ENCODE results near the gene SPATA31E1.

SPATA31E1 gene

GRCh38 chr9:87854580-87854955 lies 28.1 kb upstream of the SPATA31E1 start:
- H3K4me3 ChIP-seq (ENCODE audit: low read depth, low read length), result no peak overlapping the region
- no peak for TF ChIP-seq CTCF (IDR thresholded peaks at IDR 0.05; ENCODE audit: control insufficient read depth, extremely low read depth, insufficient read depth)
- no peak for DNase-seq (ENCODE audit: low read depth)

GRCh38 chr9:87855061-87855460 lies 27.6 kb upstream of the SPATA31E1 start:
- H3K4me3 ChIP-seq (ENCODE audit: low read depth, low read length), result no peak overlapping the region
- no peak for DNase-seq (ENCODE audit: low read depth)
- TF ChIP-seq CTCF (IDR thresholded peaks at IDR 0.05; ENCODE audit: control insufficient read depth, extremely low read depth, insufficient read depth), result no peak

GRCh38 chr9:87857141-87857947 lies 25.3 kb upstream of the SPATA31E1 start:
- no peak for DNase-seq (ENCODE audit: low read depth)
- H3K4me3 ChIP-seq (ENCODE audit: low read depth, low read length), result no peak overlapping the region
- no peak for TF ChIP-seq CTCF (IDR thresholded peaks at IDR 0.05; ENCODE audit: control insufficient read depth, extremely low read depth, insufficient read depth)

GRCh38 chr9:87857948-87858335 lies 24.7 kb upstream of the SPATA31E1 start:
- no peak overlapping the region for H3K4me3 ChIP-seq (ENCODE audit: low read depth, low read length)
- DNase-seq (ENCODE audit: low read depth), result no peak
- TF ChIP-seq CTCF (IDR thresholded peaks at IDR 0.05; ENCODE audit: control insufficient read depth, extremely low read depth, insufficient read depth), result no peak

- DNase-seq (ENCODE audit: low read depth), result no peak
- no peak overlapping the region for H3K4me3 ChIP-seq (ENCODE audit: low read depth, low read length)
- TF ChIP-seq CTCF (IDR thresholded peaks at IDR 0.05; ENCODE audit: control insufficient read depth, extremely low read depth, insufficient read depth), result no peak
Observed at GRCh38 chr9:87859137-87859536, 23.5 kb upstream of the SPATA31E1 start.

DNA sequence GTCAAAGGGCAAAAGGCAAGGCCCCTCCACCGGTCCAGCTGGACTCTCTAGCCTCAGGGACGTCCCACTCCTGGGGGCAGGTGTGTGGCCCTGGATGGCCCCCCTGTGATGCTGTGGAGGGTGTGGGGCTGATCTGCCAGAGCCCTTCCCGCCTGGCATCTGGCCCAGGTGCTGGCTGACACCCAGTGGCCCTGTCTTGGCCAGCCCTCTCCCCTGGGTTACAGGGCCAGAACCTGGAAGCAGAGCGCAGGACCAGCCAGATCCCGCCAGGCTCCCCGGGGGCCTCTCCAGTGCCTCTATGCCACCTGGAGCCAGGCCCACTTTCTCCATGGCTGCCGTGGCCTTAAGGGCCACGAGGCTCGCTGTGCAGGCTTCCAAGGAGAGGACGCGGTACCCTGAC lies 22.9 kb upstream of the SPATA31E1 start:
- no peak for DNase-seq (ENCODE audit: low read depth)
- H3K4me3 ChIP-seq (ENCODE audit: low read depth, low read length), result no peak overlapping the region
- TF ChIP-seq CTCF (IDR thresholded peaks at IDR 0.05; ENCODE audit: control insufficient read depth, extremely low read depth, insufficient read depth), result no peak

GRCh38 chr9:87861332-87861731 lies 21.3 kb upstream of the SPATA31E1 start:
- TF ChIP-seq CTCF (IDR thresholded peaks at IDR 0.05; ENCODE audit: control insufficient read depth, extremely low read depth, insufficient read depth), result no peak
- H3K4me3 ChIP-seq (ENCODE audit: low read depth, low read length), result no peak overlapping the region
- DNase-seq (ENCODE audit: low read depth), result no peak
